HL-60 (cell line): ENCODE measurements around the gene SF3B1.

Source experiments
- POLR2AphosphoS5 ChIP-seq: IDR thresholded peaks from 2 replicates; pipeline ENCODE4 v1.6.1; 2012; ENCODE audit warnings: low read depth
- TF ChIP-seq, protein P1 (sequence below): IDR thresholded peaks from one replicate; pipeline ENCODE4 v1.5.1; 2011; ENCODE audit warnings: low read length, control low read depth, inconsistent platforms; ENCODE audit not compliant: insufficient read depth

DNA sequence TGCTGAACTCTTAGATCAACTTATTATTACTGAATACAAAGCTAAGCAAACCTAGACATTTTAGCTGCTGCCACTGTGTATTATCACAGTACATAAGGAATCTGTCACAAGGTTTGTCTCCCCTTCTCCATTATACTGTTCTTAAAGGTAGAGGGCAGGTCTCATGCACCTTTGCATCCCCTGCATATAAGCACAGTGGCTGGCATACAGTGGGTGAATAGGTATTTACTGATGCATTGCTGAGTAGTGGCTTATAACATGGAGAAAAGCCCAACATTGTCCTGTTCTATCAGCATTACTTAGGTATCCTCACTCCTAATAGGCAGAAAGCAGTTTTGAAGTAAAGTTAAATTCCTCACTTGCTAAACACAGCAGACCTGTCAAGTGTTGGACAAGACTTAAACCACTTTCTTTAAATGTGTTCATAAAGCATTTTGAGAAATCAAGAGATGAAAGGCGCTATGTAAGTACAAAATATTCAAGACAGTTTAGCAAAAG lies 43.6 kb downstream of the SF3B1 start:
- TF ChIP-seq, protein P1, sequence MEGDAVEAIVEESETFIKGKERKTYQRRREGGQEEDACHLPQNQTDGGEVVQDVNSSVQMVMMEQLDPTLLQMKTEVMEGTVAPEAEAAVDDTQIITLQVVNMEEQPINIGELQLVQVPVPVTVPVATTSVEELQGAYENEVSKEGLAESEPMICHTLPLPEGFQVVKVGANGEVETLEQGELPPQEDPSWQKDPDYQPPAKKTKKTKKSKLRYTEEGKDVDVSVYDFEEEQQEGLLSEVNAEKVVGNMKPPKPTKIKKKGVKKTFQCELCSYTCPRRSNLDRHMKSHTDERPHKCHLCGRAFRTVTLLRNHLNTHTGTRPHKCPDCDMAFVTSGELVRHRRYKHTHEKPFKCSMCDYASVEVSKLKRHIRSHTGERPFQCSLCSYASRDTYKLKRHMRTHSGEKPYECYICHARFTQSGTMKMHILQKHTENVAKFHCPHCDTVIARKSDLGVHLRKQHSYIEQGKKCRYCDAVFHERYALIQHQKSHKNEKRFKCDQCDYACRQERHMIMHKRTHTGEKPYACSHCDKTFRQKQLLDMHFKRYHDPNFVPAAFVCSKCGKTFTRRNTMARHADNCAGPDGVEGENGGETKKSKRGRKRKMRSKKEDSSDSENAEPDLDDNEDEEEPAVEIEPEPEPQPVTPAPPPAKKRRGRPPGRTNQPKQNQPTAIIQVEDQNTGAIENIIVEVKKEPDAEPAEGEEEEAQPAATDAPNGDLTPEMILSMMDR: no peak
- TF ChIP-seq POLR2AphosphoS5: no peak
